Measurements from ENCODE around the gene PAWR.

GRCh38 chr12:79566452-79567174 lies 124.2 kb downstream of the PAWR start:
- no peak for TF ChIP-seq POLR2A (IDR thresholded peaks at IDR 0.05)
- TF ChIP-seq CTCF (IDR thresholded peaks at IDR 0.05 in 4 of 5, conservative IDR thresholded peaks at IDR 0.05 in 1 of 5) = no peak

Measured in gastrocnemius medialis (tissue), 4 donors.